Suppressor macrophage treated with lipopolysaccharide for 1 hour (primary cell): ENCODE data around the gene ADCY1.
"Not testable (repeated sequence)": the region's sequence is repeated elsewhere in the genome, so short reads cannot be mapped to it uniquely, and the experiment has no call there.

Source experiments
- DNase-seq, 3 donors: peaks; one replicate each; pipeline ENCODE4 v3.0.0-alpha.2; 2020 to 2022

Gene ADCY1

DNA sequence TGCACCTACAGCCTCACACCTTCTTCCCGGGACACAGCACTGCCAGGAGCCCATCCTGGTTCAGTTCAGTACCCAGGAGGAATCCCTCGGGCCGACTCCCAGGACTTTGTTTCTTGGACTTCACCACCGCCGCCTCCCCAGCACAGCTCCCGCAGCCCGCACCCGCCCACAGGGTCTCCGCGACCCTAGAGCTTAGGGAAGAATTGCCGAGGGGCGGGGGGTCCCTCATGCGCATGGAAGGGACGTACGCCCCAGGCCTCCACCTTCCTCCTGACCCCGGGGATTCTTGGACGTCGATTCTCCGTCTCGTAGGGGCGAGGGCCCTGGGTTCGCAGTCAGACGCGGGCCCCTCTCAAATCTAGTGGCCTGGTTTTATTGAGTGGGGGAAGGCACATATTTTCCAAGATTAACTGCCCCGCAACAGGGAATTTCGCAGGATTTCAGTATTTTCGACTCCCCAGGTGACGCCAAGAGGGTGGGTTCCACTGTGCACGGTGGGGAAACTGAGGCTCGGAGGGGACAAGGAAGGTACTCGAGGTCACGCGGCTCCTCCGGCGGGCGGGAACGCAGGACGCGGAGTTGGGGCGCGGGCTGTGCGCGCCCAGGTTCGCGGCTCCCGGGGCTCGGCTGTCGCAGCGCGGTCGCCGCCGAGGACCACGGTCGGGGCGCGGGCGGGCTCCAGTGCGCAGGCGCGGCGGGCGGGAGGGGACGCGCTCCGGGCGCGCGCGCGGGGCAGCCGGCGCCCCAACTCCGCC, at the start of gene ADCY1:
TSS of gene ADCY1 (plus strand) at position 708 of the 755 bp plus-strand sequence. CDS start 176 bp downstream, outside the sequence.
- DNase-seq = peak in 2 of 3 donors; percentile 23 to 29

DNA sequence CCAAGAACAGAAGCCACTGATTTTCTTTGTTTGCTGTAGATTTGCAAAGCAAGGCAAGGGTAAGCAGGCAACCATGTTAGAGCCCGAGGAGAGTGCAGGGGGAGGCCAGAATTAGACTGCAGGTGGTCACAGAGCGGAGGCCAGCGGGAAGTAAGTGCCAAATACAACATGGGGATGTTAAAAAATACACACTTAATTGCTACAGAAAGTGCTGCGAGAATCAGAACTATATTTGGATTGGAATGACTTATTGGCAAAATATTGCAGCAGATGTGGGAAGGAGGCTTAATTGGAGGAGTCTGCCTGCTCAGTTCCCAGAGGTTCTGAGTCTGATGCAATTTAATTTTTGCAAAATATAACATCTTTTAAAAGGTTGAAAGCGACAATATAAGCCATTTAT, 49.7 kb upstream of the ADCY1 start:
- no peak for DNase-seq

DNA sequence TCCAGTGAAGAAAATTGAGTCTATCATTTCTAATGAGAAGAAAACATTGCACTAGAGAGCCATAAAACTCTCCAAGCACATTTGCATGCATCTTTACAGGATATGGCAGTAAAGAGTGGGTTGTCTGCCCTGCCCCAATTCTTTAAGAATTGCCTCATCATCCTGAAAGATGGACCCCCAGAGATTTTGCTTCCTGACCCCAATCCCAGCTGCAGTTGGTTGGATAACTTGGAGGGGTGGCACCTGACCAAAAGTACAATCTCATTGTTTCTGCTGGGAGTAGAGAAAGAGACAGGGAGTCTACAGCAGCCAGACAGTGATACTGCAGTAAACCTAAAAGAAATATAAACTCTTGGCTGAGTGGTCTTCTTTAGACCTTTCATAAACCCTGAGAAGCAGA, 49.1 kb upstream of the ADCY1 start:
- DNase-seq = no peak

DNA sequence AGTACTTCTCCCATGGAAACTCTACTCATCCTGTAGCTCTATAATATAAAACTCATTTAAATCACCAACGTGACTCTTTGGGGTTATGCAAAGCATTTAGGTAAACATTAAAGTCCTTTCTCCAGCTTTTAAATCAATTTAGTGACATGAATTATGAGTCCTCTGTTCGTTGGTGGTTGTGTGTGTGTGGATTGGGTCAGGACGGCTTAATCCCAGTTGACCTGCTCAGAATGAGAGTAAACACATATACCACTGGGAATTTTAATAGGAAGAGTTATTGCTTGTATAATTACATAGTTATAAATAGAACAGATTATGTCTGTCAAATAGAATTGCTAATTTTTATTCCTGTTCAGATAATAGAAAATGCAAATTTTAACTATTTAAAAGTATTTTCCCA, 30.7 kb upstream of the ADCY1 start:
- DNase-seq = no peak

DNA sequence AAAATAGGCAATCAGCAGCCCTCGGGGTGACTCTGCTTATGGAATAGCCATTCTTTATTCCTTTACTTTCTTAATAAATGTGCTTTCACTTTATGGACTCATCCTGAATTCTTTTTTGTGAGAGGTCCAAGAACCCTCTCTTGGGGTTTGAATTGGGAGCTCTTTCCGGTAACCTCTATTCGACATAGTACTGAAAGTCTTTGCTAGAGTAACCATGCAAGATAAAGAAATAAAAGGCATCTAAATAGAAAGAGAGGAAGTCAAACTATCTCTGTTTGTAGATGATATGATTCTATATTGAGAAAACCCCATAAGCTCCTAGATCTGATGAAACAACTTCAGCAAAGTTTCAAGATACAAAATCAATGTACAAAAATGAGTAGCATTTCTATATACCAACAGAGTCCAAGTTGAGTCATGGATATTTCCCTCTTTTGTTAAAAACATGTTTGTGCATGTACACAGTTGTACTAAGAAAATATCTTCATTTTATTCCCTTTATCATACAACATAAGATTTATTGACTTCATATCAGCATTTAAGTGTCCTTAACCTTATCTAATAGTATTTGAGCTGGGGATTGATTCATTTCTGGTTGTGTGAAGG, 29.0 kb upstream of the ADCY1 start:
- not testable (repeated sequence) for DNase-seq

DNA sequence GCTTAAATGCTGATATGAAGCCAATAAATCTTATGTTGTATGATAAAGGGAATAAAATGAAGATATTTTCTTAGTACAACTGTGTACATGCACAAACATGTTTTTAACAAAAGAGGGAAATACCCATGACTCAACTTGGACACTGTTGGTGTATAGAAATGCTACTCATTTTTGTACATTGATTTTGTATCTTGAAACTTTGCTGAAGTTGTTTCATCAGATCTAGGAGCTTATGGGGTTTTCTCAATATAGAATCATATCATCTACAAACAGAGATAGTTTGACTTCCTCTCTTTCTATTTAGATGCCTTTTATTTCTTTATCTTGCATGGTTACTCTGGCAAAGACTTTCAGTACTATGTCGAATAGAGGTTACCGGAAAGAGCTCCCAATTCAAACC, 25.3 kb upstream of the ADCY1 start:
- not testable (repeated sequence) for DNase-seq

DNA sequence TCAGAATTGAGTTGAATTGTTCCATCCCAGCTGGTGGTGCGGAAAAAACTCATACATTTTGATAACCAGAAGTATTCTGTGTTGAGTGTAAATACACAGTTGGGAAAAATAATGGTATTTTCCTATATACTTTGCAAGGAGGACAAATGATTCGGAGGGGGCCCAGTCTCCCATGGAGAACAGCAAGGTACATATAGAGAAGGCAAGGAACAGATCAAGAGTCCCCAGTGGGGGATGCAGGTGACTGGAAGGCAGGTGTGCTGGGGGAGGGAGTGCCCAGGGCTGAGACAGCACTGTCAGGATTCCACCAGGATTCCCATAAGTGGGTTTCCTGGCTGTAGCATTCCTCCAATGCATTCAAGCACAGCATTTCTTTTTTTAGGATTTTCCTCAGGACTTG, 10.8 kb upstream of the ADCY1 start:
- no peak for DNase-seq

DNA sequence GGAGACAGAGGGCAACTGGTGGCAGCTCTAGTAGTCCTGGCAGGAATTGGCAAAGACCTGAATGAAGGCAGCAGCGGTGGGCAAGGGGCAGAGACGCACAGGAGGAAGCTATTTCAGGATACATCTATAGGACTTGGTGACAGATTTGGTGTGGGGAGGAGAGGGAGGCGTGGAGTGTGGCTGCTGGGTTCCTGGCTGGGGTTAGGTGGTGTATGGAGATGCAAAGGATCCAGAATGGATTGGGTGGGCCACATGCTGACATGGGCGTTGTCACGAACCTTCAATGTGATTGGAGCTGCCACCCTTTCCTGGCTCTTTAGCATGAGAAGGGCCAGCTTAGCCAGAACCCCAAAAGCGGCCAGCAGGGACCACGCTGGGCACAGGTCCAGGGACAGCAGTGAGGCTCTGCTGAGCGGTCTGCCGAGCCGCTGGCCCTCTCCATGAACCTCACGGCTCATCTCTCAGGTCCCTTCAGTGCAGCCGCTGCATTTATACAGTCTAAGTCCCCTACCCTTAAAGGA, 10.2 kb upstream of the ADCY1 start:
- no peak for DNase-seq

DNA sequence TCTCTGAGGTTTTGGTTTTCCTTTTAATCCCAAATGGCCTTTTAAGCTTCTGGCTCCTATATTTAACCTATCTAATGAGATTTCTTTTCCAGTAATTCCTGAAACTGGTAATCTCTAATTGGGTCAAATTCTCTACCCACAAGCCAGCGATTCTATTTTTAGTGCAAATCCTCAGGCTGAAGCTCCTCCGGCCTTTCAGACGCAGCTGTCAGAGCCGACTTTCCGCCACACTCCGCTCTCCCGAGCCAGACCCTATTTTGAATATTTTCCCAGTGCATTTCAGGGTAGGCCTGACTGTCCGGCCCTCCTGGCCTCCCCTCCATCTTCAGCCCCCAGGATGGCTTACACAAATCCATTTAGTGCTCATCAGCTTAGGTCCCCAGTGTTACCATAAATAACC, 9.7 kb upstream of the ADCY1 start:
- no peak for DNase-seq

DNA sequence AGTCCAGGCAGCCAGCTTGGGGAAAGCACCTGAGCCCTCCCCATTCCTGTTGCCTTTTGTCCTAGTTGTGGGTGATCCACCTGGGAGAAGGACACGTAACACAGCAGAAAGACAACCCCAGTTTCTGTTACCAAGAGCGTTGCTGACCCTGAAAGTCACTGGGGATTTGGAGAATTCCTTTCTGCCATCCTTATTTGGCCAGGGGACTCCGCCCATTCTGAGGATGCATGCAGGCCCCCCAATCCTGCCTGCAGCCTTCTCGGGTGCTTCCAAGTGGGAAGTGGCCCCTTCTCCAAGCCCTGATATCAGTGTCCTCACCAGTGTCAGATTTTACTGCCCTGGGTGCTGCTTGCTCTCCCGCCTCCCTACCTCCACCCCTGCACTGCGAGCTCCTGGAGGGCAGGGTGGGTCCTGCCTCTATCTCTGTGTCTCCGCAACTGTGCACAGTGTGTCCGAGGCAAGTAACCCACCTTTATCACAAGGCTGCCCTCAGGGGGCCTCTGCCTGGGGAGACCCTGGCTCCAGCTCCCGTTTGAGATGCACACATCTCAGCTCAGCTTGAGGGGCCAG, 9.2 kb upstream of the ADCY1 start:
- DNase-seq = no peak

DNA sequence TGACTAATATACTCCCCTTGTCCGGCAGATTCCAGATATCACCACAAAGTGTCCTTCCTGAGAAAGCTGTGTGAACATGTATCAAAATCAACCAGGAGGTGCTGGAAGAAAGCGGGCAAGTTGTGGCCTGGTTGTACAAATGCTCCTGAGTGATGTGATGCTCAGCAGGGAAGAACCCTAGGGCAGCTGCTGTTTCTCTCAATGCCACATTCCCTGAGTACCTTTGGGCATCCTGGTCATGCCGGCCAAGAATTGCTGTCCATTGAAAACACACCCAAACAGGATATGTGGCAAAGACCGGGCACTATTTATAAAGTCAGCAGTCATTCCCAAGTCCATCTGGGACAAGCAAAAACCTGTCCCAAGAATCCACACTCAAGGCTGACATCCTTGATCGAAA, 7.8 kb upstream of the ADCY1 start:
- DNase-seq = no peak

DNA sequence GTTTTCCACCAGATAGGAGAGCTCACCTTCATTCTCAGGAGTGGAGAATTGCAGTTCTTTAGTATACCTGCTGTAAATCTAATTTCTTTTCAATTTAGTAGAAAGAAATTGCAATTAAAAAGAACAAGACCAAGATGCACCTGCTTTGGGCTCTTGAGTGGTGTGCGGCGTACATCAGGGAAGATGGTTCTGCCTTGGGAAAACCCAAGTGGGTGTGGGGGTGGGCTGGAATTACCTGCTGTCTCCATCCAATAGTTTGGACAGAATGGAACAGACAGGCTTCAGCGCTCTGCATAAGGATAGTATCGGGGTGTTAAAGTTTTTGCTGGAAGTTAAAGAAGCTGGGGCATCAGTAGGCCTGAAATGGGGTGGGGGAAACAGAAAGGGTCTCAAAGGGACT, 7.2 kb upstream of the ADCY1 start:
- DNase-seq = no peak

DNA sequence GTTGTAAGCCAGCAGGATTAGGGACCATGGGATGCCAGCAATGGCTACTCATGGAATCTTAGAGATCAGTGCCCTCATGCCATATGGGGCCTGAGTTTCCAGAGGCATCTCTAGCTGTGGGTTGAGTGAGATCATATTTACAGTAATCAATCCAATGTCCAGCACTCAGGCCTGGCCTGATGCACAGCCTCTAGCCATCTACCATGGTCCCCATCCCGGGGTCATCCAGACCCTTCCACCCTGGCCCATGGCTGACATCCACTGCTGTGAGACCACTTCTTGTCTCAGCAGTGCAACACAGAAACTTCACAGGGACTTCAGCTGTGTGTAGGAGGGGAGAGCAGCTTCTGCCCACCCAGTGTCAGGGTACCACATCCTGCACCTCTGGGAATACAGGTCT, 6.5 kb upstream of the ADCY1 start:
- no peak for DNase-seq

DNA sequence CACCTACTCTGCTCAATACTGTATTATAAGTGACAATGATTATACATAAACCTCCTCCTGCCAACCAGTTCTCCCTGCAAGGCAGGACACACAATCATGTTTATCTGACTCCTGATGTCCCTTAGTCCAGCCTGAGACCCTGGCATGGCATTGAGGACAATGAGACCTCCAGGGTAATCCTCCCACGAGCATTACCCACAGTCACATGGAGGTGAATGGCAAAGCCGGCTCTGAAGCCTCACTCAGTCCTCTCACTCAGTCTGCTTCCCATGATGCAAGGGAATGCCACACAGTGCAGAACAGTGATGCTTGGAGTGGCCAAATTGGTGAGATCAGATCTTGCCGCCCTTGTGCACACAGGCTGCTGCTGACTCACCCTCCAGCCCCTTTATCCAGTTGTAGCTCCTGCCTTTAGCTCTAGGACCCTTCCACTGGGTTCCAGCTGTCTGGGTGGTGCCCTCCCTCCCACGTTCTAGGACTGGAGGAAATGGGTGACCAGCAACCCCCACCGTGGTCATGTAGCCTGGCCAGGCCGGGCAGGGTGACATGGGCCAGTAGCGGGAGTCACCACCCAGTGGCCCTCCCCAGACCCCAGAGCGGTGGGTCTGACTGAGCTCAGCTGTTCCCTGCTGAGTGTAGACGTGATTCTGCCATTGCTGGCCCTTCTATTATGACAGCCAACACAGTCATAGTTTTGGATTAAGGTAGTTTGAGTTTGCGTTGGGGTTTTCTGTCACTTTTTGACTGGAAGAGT, 5.5 kb upstream of the ADCY1 start:
- no peak for DNase-seq

DNA sequence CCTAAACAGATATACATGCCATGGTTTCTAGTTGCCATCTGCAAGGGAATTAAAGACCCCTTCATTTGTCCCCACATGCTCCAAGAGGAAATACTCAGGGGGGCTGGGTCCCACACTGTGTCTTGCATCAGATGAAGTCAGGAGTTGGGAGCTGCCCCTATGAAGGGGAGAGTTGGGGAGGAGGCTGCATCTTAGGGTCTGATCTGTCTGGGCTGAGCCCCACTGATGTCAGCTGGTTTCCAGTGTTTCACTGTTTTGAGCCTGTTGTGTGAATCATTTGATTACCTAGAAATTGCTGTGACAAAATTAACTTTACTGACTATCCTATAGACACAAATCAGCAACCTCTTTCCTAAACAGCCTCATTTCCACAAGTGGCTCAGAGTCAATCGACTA, 4.9 kb upstream of the ADCY1 start:
- DNase-seq = no peak

DNA sequence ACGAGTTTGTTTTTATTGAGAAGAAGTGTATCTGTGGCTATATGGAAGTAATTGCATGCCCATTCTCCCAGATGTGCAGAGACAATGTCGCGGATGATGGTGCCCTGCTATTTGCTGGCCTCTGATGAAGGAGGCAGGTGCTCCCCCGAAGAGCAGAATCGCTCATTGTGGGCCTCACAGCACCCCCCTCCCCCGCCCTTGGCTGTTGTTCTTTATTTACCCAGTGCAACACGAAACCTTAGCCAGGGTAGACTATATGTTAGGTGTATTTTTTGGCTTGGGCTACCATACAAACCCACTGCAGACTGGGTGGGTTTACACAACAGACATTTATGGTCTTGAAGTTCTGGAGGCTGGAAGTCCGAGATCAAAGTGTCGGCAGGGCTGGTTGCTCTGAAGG, 3.4 kb upstream of the ADCY1 start:
- DNase-seq = no peak

DNA sequence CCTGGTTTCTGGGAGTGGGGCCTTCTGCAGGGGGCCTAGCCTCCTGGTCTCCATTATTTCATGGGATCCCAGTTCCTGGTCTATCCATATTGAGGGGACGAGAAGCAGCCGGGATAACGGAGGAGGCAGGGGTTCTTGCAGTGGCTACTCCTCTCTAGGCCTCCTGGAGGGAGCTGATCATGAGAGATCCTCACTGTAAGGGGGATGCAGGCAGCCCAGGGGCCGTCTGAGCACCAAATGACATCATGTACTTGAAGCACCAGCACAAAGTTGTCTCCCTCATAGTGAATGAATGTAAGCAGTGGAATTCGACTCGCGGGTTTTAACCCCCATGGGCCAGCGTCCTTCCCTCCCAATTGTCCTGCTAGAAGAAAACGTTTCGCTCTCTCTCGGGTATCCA, 964 bp upstream of the ADCY1 start:
- no peak for DNase-seq

DNA sequence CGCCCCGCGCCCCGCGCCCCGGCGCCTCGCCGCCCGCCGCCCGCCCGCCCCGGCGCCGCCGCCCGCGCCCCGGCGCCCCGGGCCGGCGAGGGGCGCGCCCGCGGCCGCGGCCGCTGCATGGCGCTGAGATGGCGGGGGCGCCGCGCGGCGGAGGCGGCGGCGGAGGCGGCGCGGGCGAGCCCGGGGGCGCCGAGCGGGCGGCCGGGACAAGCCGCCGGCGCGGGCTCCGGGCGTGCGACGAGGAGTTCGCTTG, 174 bp downstream of the ADCY1 start:
- no peak for DNase-seq

DNA sequence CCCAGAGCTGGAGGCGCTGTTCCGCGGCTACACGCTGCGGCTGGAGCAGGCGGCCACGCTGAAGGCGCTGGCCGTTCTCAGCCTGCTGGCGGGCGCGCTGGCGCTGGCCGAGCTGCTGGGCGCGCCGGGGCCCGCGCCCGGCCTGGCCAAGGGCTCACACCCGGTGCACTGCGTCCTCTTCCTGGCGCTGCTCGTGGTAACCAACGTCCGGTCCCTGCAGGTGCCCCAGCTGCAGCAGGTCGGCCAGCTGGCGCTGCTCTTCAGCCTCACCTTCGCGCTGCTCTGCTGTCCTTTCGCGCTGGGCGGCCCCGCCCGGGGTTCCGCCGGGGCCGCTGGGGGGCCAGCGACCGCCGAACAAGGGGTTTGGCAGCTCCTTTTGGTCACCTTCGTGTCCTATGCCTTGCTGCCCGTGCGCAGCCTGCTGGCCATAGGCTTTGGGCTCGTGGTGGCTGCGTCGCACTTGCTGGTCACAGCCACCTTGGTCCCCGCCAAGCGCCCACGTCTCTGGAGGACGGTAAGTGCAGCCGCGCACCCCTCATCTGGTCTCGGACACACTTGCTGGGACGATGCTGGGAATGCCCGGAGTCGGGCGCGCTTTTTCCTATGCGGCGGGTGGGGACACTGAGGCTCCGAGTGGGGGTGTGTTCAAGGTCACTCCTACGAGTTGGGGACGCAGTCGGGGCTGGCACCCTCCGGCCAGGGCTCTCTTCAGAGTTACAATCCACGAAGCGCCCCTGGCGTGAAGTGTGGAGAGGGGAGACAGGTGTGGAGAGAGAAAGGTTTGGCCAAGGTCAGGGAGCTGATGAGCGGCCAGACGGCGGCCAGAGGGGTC, 717 bp downstream of the ADCY1 start:
- peak in 2 of 3 donors; percentile 32 to 49 for DNase-seq

DNA sequence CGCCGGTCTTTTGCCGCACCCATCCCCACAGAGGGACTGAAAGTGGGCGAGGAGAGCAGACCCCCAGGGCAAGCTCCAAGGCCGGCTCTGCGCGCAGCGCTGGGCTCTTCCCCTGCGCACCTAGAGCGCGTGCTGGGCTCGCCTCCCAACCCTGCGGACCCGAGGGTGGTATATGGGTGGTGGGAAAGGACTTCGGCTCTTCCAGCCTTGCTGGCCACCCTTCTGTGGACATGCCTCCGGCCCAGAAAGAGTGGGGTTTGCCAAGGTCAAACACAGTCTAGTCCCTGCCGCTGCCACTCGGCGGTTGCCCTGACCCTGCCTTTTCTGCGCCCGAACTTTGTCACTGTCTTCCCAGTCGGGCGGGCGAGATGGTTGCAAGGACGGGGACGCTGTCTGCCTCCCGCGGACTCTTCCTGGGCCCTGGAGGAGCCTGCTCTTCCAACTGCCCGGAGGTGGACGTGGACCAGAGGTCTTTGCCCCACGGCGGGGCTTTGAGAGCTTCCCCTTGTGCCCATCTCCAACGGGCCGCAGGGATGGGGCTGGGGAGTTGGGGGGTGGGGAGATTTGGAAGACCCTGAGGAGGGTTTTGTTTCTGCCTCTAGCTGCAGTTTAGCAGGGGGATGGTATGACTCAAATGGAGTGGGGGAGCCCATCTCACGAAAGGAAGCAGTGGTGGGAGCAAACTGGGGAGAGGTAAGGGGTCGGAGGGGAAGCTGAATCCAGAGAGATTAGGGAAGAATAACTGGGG, 1.5 kb downstream of the ADCY1 start:
- DNase-seq = no peak

DNA sequence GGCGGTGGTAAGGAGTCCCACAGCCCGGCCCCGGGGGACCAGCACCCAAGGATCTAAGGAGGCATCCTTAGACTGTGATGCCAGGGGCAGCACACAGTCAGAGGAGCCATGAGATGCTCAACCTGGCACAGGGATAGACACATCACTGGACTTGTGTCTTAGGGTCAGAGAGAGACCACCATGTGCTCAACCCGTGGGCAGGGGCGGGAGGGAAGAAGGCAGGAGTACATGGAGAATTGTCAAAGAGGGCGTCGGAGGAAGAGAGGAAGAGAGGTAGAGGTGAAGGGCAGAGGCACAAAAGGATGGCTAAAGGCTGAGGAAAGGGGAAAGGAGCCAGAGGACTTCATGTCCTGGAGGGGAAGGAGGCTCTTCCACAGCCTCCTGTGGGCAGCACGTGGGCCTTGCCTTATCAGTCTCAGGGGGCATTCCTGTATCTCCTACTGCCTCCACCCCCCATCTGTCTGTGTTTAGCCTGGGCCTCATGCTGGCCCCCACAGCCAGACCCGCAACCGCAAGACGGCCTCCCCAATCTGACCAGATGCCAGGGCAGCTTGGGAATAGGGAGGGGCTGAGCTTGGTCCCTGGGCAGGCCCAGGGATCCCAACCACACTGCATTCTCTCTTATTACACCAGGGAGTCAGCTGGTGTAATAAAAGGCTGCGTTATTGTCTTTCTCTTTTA, 2.2 kb downstream of the ADCY1 start:
- DNase-seq = no peak

DNA sequence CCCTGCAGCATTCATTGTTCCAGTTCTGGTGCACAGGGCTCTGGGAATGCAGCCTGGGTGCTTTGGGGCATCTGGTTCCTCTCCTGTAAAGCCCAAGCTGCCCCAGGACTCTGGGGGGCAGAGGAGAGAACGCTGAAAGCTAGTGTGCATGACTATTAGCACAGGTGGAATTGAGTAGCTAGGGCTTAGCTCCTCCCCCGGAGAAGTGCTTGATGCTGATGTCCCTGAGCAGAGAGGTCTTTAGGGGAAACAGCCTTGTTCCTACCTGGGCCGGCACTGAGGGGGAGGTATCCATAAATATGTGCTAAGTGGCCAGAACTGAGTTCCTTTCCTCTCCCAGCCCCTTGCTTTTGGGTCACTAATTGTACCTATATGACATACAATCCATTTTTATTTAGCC, 3.9 kb downstream of the ADCY1 start:
- DNase-seq = no peak
